Endothelial cell of umbilical vein (primary cell): Measurements from ENCODE around the gene RBFOX1. TPM values are rescaled to one million over a fixed set of nuclear protein-coding genes. Genes with fewer than 3 reads are reported as not detected.

Experiments
- BruUV-seq: library from RNA; stranded (reverse); fragments of 400-500 nt; replicated peaks from 2 replicates; lab custom pipeline; 2021; lab: Mats Ljungman, UMichigan
- CTCF ChIA-PET: fragments of 300-600, 350-600 bp; sonication (Branson Sonifier 250); formaldehyde crosslinking; loops from one replicate; lab custom pipeline; 2021; ENCODE audit warnings: antibody characterized with exemption, inconsistent platforms; lab: Charles Lee
- POLR2A ChIA-PET: fragments of 300-600, 350-600 bp; sonication (Branson Sonifier 250); formaldehyde crosslinking; loops from one replicate; lab custom pipeline; 2021; ENCODE audit warnings: antibody characterized with exemption, inconsistent platforms; lab: Charles Lee
- DNase-seq: peaks from one replicate; pipeline ENCODE4 v3.0.0-alpha.2; 2011; ENCODE audit warnings: low read depth, low spot score
- FAIRE-seq: peaks from 2 replicates; lab custom pipeline; 2011; peaks lifted over from hg19 to GRCh38; lab: Jason Lieb, UNC
- H2AFZ ChIP-seq: 2 replicates; pipeline ENCODE4 v1.6.0; 2012; ENCODE audit warnings: low read depth, low read length, control low read depth, inconsistent platforms
- H3K27ac ChIP-seq: 2 replicates; pipeline ENCODE4 v1.5.1; 2011; ENCODE audit warnings: low read depth, mild to moderate bottlenecking, control low read depth, low read length, moderate library complexity; ENCODE audit not compliant: insufficient read depth
- H3K27me3 ChIP-seq, 2 experiments: 2 replicates each; pipeline versions ENCODE4 v1.6.0 to v1.6.1; 2011; ENCODE audit warnings: low read length in 2 of 2, mixed read lengths in 1 of 2; ENCODE audit not compliant: control insufficient read depth in 2 of 2, insufficient read depth in 2 of 2
- H3K36me3 ChIP-seq, 2 experiments: 2 replicates in 1 of 2; 3 replicates in 1 of 2; pipeline ENCODE4 v1.5.1; 2011; ENCODE audit warnings: low read length in 2 of 2, mild to moderate bottlenecking in 1 of 2, moderate library complexity in 1 of 2; ENCODE audit not compliant: control insufficient read depth in 2 of 2, insufficient read depth in 2 of 2; ENCODE audit errors: extremely low read depth in 1 of 2
- H3K4me1 ChIP-seq: 3 replicates; pipeline ENCODE4 v1.5.1; 2011; ENCODE audit warnings: mild to moderate bottlenecking, low read length; ENCODE audit not compliant: control insufficient read depth, insufficient read depth; ENCODE audit errors: extremely low read depth
- H3K4me2 ChIP-seq: 2 replicates; pipeline ENCODE4 v1.6.1; 2011; ENCODE audit warnings: low read length, control low read depth, mixed read lengths; ENCODE audit not compliant: insufficient read depth
- H3K4me3 ChIP-seq, 3 experiments: fragments of 200-600 bp in 1 of 3; sonication (generic), shearing (Covaris generic) in 1 of 3; replicated peaks in 1 of 3; 2 replicates each; pipeline ENCODE4 v1.5.1; 2011 to 2016; ENCODE audit warnings: control low read depth in 3 of 3, low read length in 3 of 3, mild to moderate bottlenecking in 2 of 3, inconsistent platforms in 1 of 3, low read depth in 1 of 3, moderate library complexity in 1 of 3; ENCODE audit not compliant: insufficient read depth in 1 of 3
- H3K79me2 ChIP-seq: 2 replicates; pipeline ENCODE4 v1.6.0; 2012; ENCODE audit warnings: low read length, inconsistent platforms; ENCODE audit not compliant: control insufficient read depth, insufficient read depth
- H3K9ac ChIP-seq: replicated peaks from 2 replicates; pipeline ENCODE3; 2011; ENCODE audit warnings: low read length, control low read depth; ENCODE audit not compliant: insufficient read depth; ENCODE audit errors: extremely low read depth
- H3K9me1 ChIP-seq: replicated peaks from 3 replicates; pipeline ENCODE4 v1.6.0; 2011; ENCODE audit warnings: mild to moderate bottlenecking, low read length; ENCODE audit not compliant: control insufficient read depth, insufficient read depth; ENCODE audit errors: extremely low read depth
- H3K9me3 ChIP-seq: replicated peaks from 2 replicates; pipeline ENCODE4 v1.5.1; 2012; ENCODE audit warnings: low read length, inconsistent platforms; ENCODE audit not compliant: control insufficient read depth, insufficient read depth
- H4K20me1 ChIP-seq: replicated peaks from 2 replicates; pipeline ENCODE3; 2011; ENCODE audit warnings: mild to moderate bottlenecking, low read length; ENCODE audit not compliant: control insufficient read depth, insufficient read depth; ENCODE audit errors: extremely low read depth
- CTCF ChIP-seq, 2 donors: IDR thresholded peaks; 1 replicate in 1 of 2; 2 replicates in 1 of 2; pipeline ENCODE4 v1.5.1; 2011; ENCODE audit warnings: low read length in 2 of 2, mild to moderate bottlenecking in 2 of 2, moderate library complexity in 2 of 2, control low read depth in 1 of 2, inconsistent platforms in 1 of 2, low read depth in 1 of 2; ENCODE audit not compliant: insufficient read depth in 1 of 2; ENCODE audit errors: extremely low read depth in 1 of 2
- EZH2 ChIP-seq: IDR thresholded peaks from 2 replicates; pipeline ENCODE4 v1.6.1; 2012; ENCODE audit warnings: borderline replicate concordance, low read depth, mild to moderate bottlenecking, moderate library complexity, low read length, inconsistent platforms; ENCODE audit not compliant: severe bottlenecking
- FOS ChIP-seq: IDR thresholded peaks from 2 replicates; pipeline ENCODE4 v1.6.1; 2011; ENCODE audit warnings: mild to moderate bottlenecking, low read length, moderate library complexity, borderline replicate concordance; ENCODE audit not compliant: insufficient read depth
- GATA2 ChIP-seq: IDR thresholded peaks from 2 replicates; pipeline ENCODE4 v1.7.0; 2011; ENCODE audit warnings: low read depth, mild to moderate bottlenecking, moderate library complexity, mixed read lengths, low read length; ENCODE audit not compliant: insufficient read length, insufficient read depth
- JUN ChIP-seq: IDR thresholded peaks from 2 replicates; pipeline ENCODE4 v1.6.1; 2011; ENCODE audit warnings: borderline replicate concordance, low read depth; ENCODE audit not compliant: insufficient read length, insufficient read depth
- MAX ChIP-seq: IDR thresholded peaks from 2 replicates; pipeline ENCODE4 v1.6.1; 2011; ENCODE audit not compliant: insufficient read depth, insufficient read length
- MYC ChIP-seq: IDR thresholded peaks from one replicate; pipeline ENCODE4 v1.6.1; 2011; ENCODE audit warnings: mild to moderate bottlenecking, low read depth, low read length
- POLR2A ChIP-seq: IDR thresholded peaks from 2 replicates; pipeline ENCODE4 v1.6.1; 2012; ENCODE audit warnings: low read depth, mild to moderate bottlenecking, control low read depth, low read length
- POLR2AphosphoS5 ChIP-seq: IDR thresholded peaks from 2 replicates; pipeline ENCODE4 v1.6.1; 2012; ENCODE audit warnings: low read depth, mild to moderate bottlenecking, control low read depth, low read length, moderate library complexity; ENCODE audit not compliant: insufficient read depth
- dilution Hi-C: fragments of 300-500 bp; cut with MboI; formaldehyde crosslinking; loops from one replicate; pipeline ENCODE4 v1.15.0; 2019; ENCODE audit warnings: low sequenced_read_pairs; ENCODE audit not compliant: extremely low pct_ligation_motif_present
- intact Hi-C: fragments of 100-400 bp; cut with micrococcal nuclease; formaldehyde crosslinking; loops from one replicate; pipeline ENCODE4 v1.10.0; 2022
- polyA plus RNA-seq, 4 experiments: library from polyadenylated mRNA; depleted of rRNA in 3 of 4; stranded (reverse) in 3 of 4; unstranded in 1 of 4; fragments of >200 nt; gene quantifications; 2 replicates each; pipeline versions ENCODE4 v1.2.1 to v1.2.3, GENCODE V29; 2011 to 2012; ENCODE audit warnings: missing spikeins in 1 of 4
- total RNA-seq: library from RNA; stranded (reverse); gene quantifications from 2 replicates; pipeline ENCODE4 v1.2.3, GENCODE V29; 2021

RBFOX1 gene
- total and polyA plus RNA-seq, 2 donors (not counting 3 experiments of a cell fraction or from before 2014, with no cell fraction given) = not detected

- POLR2A ChIA-PET = no interaction called here
- no peak overlapping the region for H3K9ac ChIP-seq
- CTCF ChIA-PET = no interaction called here
- H3K4me2 ChIP-seq = no peak overlapping the region
- no peak overlapping the region for H3K4me3 ChIP-seq
- no peaks in the 10 kb centered on the region for H3K27me3 ChIP-seq
- intact Hi-C loops (no loop called here), dilution Hi-C loops (no loop called here)
- FAIRE-seq = no peak
- H3K4me1 ChIP-seq = no peaks in the 10 kb centered on the region
- TF ChIP-seq MAX (no peak), CTCF (IDR thresholded peaks at IDR 0.05; ENCODE audit: extremely low read depth in 1 of 2, insufficient read depth in 1 of 2, low read depth in 1 of 2, low read length in 2 of 2) (no peak), POLR2AphosphoS5 (no peak), JUN (no peak), GATA2 (no peak), MYC (no peak), FOS (no peak), EZH2 (no peak), POLR2A (no peak)
- H3K9me1 ChIP-seq = no peaks in the 10 kb centered on the region
- peaks cover 2% of the 10 kb centered on the region for H3K9me3 ChIP-seq
- H3K36me3 ChIP-seq = no peaks in the 10 kb centered on the region
- DNase-seq = no peak
- no TSS peak for BruUV-seq
- no peak overlapping the region for H2AFZ ChIP-seq
- no peaks in the 10 kb centered on the region for H4K20me1 ChIP-seq
- H3K27ac ChIP-seq = no peak overlapping the region
- H3K79me2 ChIP-seq = no peaks in the 10 kb centered on the region
Observed at GRCh38 chr16:7736138-7736665, 403.6 kb downstream of the RBFOX1 start.
